HL-60 (cell line): Measurements from ENCODE around the gene SLC45A1.

ENCODE experiments used
- CTCF ChIP-seq: IDR thresholded peaks from one replicate; pipeline ENCODE4 v1.5.1; 2011; ENCODE audit warnings: low read length, control low read depth, inconsistent platforms; ENCODE audit not compliant: insufficient read depth
- GABPA ChIP-seq: IDR thresholded peaks from 2 replicates; pipeline ENCODE4 v1.6.1; 2012; ENCODE audit warnings: low read depth
- POLR2AphosphoS5 ChIP-seq: IDR thresholded peaks from 2 replicates; pipeline ENCODE4 v1.6.1; 2012; ENCODE audit warnings: low read depth
- REST ChIP-seq: IDR thresholded peaks from 2 replicates; pipeline ENCODE4 v1.6.1; 2012; ENCODE audit warnings: low read depth; ENCODE audit not compliant: insufficient replicate concordance
- SPI1 ChIP-seq: IDR thresholded peaks from 2 replicates; pipeline ENCODE4 v1.6.1; 2012; ENCODE audit warnings: low read depth, mild to moderate bottlenecking, borderline replicate concordance

GRCh38 chr1:8318436-8318835 lies 522 bp downstream of the SLC45A1 start:
- TF ChIP-seq POLR2AphosphoS5: no peak
- no peak for TF ChIP-seq REST
- TF ChIP-seq CTCF: no peak
- TF ChIP-seq GABPA: no peak
- no peak for TF ChIP-seq SPI1
